Upper lobe of right lung (tissue), 1 donor: Measurements from ENCODE around the gene CSNK1E. TPM values are rescaled to one million over a fixed set of nuclear protein-coding genes. Genes with fewer than 3 reads are reported as not detected.
A peak's percentile ranks its signal among the peaks of the same experiment; 100 is the strongest.

Experiments
- ATAC-seq: fragments of 200-7000 bp; cut with Tn5 transposase; one replicate; pipeline ENCODE4 v1.9.1; 2020; ENCODE audit warnings: mild to moderate bottlenecking, moderate library complexity
- DNase-seq: peaks from one replicate; pipeline ENCODE4 v3.0.0-alpha.2; 2020
- H3K27ac ChIP-seq: fragments of 200-600 bp; one replicate; pipeline ENCODE4 v1.8.0; 2022
- H3K27me3 ChIP-seq: fragments of 200-600 bp; one replicate; pipeline ENCODE4 v1.8.0; 2022; ENCODE audit warnings: mild to moderate bottlenecking
- H3K36me3 ChIP-seq: fragments of 200-600 bp; one replicate; pipeline ENCODE4 v1.8.0; 2022
- H3K4me1 ChIP-seq: fragments of 200-600 bp; one replicate; pipeline ENCODE4 v1.8.0; 2022
- H3K4me3 ChIP-seq: fragments of 200-600 bp; one replicate; pipeline ENCODE4 v1.8.0; 2022; ENCODE audit warnings: mild to moderate bottlenecking
- H3K9me3 ChIP-seq: fragments of 200-600 bp; one replicate; pipeline ENCODE4 v1.8.0; 2022
- intact Hi-C: fragments of 100-400 bp; cut with DNase I; formaldehyde crosslinking; loops from one replicate; pipeline ENCODE4 v1.11.0; 2022
- total RNA-seq: library from RNA; stranded (reverse); fragmentation: NEBNext Ultra II Directional; extraction: Animal tissue kit (Norgen Biotek cat#: 25700); gene quantifications from one replicate; pipeline ENCODE4 v1.2.1, GENCODE V29; 2021
- TF ChIP-seq, protein P1 (sequence below): fragments of 200-600 bp; IDR thresholded peaks from one replicate; pipeline ENCODE4 v1.8.0; 2022; ENCODE audit warnings: antibody characterized with exemption
- donor health status: DM: no; HTN: yes; CAD: no; lungs with severe emphysema.

CSNK1E gene
- total RNA-seq, 1 donor from 2014 or later: 115 TPM

DNA sequence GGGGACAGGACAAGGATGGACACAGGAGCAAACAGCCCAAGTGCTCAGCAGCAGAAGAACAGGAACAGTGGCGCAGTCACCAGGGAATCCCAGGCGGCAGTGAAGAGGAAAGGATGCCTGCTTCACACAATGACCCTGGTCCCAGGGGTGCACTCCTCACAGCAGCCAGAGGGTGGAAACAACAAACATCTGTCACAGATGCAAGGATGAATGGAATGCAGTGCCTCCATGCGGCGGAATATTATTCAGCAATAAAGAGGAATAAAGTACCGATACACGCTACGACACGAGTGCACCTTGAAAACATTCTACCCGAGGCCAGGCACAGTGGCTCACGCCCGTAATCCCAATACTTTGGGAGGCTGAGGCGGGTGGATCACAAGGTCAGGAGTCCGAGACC is 12.7 kb downstream of the CSNK1E start:
- H3K27ac ChIP-seq: peak overlapping the region; percentile 6
- TF ChIP-seq, protein P1, sequence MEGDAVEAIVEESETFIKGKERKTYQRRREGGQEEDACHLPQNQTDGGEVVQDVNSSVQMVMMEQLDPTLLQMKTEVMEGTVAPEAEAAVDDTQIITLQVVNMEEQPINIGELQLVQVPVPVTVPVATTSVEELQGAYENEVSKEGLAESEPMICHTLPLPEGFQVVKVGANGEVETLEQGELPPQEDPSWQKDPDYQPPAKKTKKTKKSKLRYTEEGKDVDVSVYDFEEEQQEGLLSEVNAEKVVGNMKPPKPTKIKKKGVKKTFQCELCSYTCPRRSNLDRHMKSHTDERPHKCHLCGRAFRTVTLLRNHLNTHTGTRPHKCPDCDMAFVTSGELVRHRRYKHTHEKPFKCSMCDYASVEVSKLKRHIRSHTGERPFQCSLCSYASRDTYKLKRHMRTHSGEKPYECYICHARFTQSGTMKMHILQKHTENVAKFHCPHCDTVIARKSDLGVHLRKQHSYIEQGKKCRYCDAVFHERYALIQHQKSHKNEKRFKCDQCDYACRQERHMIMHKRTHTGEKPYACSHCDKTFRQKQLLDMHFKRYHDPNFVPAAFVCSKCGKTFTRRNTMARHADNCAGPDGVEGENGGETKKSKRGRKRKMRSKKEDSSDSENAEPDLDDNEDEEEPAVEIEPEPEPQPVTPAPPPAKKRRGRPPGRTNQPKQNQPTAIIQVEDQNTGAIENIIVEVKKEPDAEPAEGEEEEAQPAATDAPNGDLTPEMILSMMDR: peak; percentile 15
- H3K27me3 ChIP-seq: no peaks in the 10 kb centered on the region
- H3K4me1 ChIP-seq: peaks cover 34% of the 10 kb centered on the region
- H3K9me3 ChIP-seq: no peaks in the 10 kb centered on the region
- H3K36me3 ChIP-seq: peaks cover 52% of the 10 kb centered on the region
- ATAC-seq: no peak
- no peak overlapping the region for H3K4me3 ChIP-seq
- intact Hi-C loops: no loop called here
- no peak for DNase-seq

DNA sequence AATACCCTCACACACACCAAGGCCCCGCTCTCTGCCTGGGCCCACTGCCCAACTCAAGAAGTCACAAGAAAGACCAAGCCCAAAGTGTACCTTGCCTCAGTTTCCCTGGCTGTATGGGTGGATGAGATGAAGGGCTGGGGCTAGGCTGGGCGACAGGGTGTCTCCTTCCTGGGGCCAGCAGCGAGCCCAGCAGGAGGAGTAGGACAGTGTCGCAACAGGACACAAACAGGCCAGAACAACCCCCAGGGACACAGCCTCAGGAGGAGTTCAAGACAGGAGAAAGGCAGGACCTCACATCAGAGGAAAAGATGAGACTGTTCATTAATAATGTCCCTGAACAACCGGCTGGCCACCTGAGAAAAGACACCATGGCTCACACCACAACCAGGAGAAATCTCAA is 13.3 kb downstream of the CSNK1E start:
- H3K36me3 ChIP-seq: peaks cover 55% of the 10 kb centered on the region
- H3K4me1 ChIP-seq: peaks cover 32% of the 10 kb centered on the region

DNA sequence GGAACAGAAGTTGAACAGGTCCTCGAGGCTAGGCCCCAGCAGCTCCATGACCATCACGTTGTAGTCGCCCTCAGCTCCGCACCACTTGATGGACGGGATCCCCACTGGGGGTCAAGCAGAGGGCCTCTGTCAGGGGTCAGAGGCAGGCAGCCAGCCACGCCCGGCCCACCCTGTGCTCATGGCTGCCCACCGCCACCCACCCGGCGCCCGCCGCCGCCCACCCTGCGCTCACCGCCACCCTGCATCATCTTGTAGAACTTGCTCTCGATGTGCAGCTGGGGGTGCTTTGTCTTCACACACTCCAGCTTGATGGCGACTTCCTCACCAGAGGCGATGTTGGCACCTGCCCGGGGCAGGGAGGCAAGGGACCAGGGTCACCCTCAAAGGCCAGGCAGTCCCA is 14.3 kb downstream of the CSNK1E start:
- no peak for ATAC-seq
- Histone ChIP-seq H3K27me3 (no peaks in the 10 kb centered on the region), H3K9me3 (no peaks in the 10 kb centered on the region), H3K4me3 (no peak overlapping the region), H3K4me1 (peaks cover 32% of the 10 kb centered on the region), H3K36me3 (peaks cover 62% of the 10 kb centered on the region), H3K27ac (no peak overlapping the region)
- intact Hi-C loops: no loop called here
- no peak for DNase-seq
- TF ChIP-seq, protein P1: no peak

More for the DNA sequence above, 13.3 kb downstream of the CSNK1E start:
- Histone ChIP-seq H3K27me3 (no peaks in the 10 kb centered on the region), H3K27ac (peak overlapping the region; percentile 6), H3K9me3 (no peaks in the 10 kb centered on the region), H3K4me3 (no peak overlapping the region)
- TF ChIP-seq, protein P1: no peak
- no peak for DNase-seq
- ATAC-seq: no peak
- intact Hi-C loops: no loop called here

DNA sequence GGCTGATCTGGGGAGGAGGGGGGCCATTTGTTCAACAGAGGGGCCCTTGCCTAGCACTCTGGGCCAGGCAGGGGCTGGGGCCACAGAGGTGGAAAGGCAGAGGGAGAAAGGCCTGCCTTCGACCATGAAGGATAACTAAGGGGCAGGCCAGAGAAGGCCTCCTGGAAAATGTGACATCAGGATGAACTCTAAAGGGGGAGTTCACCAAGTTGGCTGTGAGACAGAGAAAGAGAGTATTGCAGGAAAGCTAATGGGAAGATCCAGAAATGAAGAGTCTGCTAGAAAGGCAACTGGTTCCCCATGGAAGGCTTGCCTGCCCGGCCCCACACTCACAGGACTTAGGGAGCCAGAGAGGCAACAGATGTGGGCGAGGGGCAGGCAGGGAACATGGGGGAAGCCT is 16.3 kb downstream of the CSNK1E start:
- Histone ChIP-seq H3K9me3 (no peaks in the 10 kb centered on the region), H3K36me3 (peaks cover 81% of the 10 kb centered on the region), H3K27me3 (no peaks in the 10 kb centered on the region), H3K4me1 (peaks cover 26% of the 10 kb centered on the region), H3K4me3 (no peak overlapping the region), H3K27ac (no peak overlapping the region)
- intact Hi-C loops: no loop called here
- DNase-seq (no peak), ATAC-seq (no peak)
- TF ChIP-seq, protein P1: no peak

DNA sequence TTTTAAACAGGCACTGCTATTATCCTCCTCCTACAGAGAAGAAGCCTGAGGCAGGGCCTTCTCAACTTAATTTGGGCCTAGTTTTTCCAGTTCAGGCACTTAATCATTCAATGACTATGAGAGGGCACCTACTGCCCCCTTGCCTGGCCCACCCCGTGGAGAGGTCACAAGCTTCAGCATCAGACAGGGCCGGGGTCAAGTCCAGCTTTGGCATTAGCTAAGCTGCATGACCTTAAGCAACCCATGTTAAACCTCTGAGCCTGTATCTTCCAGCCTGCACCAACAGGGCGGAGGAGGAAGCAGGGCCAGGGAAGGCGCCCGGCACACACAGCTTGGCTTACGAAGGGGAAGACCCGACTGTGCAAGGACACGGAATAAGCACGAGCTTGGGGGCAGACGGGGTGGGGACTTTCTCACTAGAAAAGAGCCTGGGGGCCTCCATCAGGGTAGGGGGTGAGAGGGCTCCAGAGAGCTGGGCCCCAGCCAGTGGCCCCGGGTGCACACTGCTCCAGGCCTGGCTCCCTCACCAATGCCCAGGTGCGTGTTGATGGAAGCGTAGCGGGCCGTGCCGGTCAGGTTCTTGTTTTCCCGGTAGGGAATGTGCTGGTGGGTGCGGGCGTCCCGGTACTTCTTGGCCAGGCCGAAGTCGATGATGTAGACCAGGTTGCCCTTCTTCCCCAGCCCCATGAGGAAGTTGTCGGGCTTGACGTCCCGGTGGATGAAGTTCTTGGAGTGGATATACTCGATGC is 16.9 kb downstream of the CSNK1E start:
- ATAC-seq: no peak

More for the DNA sequence above, 16.9 kb downstream of the CSNK1E start:
- Histone ChIP-seq H3K27ac (no peak overlapping the region), H3K4me3 (no peak overlapping the region), H3K36me3 (peaks cover 87% of the 10 kb centered on the region), H3K4me1 (peaks cover 20% of the 10 kb centered on the region), H3K9me3 (no peaks in the 10 kb centered on the region), H3K27me3 (no peaks in the 10 kb centered on the region)
- TF ChIP-seq, protein P1: no peak
- DNase-seq: no peak
- intact Hi-C loops: no loop called here
